Measurements from ENCODE around the gene B2M.
"Not testable (repeated sequence)": the region's sequence is repeated elsewhere in the genome, so short reads cannot be mapped to it uniquely, and the experiment has no call there.

B2M gene

DNA sequence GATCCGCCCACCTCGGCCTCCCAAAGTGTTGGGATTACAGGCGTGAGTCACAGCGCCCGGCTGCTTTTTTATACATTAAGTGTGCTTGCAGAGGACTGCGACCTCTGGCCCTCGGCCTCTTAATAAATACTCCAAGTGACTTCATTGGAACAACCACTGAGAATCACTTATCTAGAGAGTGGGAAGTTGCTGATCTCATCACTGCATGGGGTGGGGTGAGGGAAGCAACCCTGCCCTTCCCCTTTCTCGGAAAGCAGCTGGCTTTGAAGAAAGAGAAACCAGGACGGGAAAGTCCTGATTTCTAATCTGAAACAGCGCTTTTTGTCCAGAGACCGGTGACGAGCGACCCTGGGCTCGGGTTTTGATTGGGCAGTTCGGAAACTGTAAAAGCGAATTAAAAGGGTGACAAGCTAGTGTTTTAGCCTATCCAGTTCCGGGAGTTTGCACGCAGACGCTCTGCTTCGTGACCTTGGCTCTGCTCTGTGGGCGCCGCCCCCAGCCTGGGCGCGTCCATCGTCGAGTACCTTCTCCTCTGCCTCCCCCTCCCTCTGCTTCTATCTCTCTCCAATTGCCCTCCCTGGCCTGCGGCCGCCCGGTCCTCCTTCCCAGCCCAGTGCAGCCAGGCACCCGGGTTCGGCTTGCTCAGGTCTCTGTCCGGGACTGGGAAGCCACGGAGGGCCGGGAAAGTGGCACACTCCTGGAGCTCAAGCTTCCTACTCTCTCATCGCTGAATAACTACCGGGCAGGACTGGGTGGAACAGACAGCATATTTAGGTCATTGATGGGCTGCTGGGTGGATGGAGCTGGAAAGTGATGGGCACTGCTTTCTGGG, 17.5 kb downstream of the B2M start:
- H3K4me3 ChIP-seq (ENCODE audit: low read depth, low read length): peak overlapping the region; percentile 78
- TF ChIP-seq, protein P1, sequence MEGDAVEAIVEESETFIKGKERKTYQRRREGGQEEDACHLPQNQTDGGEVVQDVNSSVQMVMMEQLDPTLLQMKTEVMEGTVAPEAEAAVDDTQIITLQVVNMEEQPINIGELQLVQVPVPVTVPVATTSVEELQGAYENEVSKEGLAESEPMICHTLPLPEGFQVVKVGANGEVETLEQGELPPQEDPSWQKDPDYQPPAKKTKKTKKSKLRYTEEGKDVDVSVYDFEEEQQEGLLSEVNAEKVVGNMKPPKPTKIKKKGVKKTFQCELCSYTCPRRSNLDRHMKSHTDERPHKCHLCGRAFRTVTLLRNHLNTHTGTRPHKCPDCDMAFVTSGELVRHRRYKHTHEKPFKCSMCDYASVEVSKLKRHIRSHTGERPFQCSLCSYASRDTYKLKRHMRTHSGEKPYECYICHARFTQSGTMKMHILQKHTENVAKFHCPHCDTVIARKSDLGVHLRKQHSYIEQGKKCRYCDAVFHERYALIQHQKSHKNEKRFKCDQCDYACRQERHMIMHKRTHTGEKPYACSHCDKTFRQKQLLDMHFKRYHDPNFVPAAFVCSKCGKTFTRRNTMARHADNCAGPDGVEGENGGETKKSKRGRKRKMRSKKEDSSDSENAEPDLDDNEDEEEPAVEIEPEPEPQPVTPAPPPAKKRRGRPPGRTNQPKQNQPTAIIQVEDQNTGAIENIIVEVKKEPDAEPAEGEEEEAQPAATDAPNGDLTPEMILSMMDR (IDR thresholded peaks at IDR 0.05; ENCODE audit: borderline replicate concordance, insufficient read depth, low read depth, low read length): no peak

DNA sequence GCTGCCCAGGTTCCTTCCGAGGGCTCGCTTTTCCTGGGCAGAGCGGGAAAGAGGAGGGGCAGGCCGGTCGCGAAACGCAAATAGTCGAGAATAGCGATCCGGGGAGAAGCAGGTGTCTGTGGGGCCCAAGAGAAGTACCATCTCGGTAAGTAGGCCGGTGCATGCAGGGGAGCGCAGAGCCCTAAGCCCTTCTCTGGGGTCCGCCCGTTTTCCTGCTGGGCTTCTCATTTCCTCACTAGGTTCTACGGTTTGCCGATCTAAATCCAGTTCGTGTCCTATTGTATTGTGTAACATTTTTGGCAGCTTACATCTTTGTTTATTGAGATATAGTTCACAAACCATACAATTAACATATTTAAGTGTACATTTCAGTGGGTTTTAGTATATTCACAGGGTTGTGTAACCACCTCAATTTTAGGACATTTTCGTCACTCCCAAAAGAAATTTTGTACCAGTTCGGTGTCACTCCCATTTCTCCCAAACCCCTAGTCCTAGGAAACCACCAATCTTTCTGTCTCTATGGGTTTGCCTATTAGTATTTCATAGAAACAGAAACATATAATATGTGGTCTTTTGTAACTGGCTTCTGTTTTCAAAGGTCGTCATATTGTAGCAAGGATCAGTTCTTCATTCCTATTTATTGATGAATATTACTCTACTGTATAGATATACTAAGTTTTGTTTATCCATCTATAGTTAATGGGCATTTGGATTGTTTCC, 18.3 kb downstream of the B2M start:
- peak overlapping the region; percentile 78 for H3K4me3 ChIP-seq (ENCODE audit: low read depth, low read length)
- TF ChIP-seq, protein P1 (IDR thresholded peaks at IDR 0.05; ENCODE audit: borderline replicate concordance, insufficient read depth, low read depth, low read length): no peak

DNA sequence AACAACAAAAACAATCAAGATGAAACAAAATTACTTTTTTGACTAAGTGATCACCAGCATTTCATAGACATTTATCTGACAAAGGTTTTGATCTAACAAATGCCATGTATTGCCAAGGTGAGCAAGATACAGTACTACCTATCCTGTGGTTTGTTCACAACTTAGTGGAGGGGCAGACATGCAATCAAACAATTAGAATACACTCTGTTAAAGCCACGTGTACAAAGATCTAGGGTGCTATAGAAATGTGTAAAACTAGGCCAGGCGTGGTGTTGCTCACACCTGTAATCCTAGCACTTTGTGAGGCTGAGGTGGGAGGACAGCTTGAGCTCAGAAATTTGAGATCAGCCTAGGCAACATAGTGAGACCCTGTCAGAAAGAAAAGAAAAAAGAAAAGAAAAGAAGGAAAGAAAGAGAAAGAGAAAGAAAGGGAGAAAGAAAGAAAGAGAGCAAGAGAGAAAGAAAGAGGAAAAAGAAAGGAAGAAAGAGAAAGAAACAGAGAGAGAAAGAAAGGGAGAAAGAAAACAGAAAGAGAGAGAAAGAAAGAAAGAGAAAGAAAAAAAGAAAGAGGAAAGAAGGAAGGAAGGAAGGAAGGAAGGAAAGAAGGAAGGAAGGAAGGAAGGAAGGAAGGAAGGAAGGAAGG, 23.6 kb downstream of the B2M start:
- peak overlapping the region; percentile 45 for H3K4me3 ChIP-seq (ENCODE audit: low read depth, low read length)
- TF ChIP-seq, protein P1 (IDR thresholded peaks at IDR 0.05; ENCODE audit: borderline replicate concordance, insufficient read depth, low read depth, low read length): no peak

DNA sequence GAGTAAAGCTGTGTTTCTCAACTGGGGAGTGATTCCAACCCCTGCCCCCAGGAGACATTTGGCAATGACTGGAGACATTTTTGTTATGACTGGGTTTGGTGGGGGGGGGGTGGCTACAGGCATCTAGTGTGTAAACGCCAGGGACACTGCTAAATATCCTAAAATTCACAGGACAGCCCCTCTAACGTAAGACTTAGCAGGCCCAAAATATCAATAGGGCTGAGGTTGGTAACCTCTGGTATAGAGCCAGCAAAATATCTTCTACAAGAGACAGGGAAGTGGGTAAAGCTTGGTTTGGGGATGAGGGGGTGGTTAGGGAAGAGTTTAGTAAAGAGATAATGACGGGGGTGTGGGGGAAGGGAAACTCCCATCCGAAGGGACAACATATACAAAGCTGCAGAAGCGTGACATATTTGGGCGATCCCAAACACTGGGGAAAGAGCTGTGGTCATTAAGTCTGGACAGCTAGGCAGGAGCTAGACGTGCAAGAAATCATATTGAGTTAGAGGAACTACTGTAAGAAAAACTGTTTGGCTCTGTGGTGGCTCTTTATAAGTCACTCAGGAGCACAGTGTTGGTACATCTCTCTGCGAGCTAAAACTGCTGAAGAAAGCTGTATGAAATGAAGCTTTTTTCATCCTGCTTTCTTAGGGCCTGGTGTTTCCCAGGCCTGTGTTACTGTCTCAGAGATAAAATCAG, 24.3 kb downstream of the B2M start:
- peak overlapping the region; percentile 45 for H3K4me3 ChIP-seq (ENCODE audit: low read depth, low read length)
- TF ChIP-seq, protein P1 (IDR thresholded peaks at IDR 0.05; ENCODE audit: borderline replicate concordance, insufficient read depth, low read depth, low read length): no peak

DNA sequence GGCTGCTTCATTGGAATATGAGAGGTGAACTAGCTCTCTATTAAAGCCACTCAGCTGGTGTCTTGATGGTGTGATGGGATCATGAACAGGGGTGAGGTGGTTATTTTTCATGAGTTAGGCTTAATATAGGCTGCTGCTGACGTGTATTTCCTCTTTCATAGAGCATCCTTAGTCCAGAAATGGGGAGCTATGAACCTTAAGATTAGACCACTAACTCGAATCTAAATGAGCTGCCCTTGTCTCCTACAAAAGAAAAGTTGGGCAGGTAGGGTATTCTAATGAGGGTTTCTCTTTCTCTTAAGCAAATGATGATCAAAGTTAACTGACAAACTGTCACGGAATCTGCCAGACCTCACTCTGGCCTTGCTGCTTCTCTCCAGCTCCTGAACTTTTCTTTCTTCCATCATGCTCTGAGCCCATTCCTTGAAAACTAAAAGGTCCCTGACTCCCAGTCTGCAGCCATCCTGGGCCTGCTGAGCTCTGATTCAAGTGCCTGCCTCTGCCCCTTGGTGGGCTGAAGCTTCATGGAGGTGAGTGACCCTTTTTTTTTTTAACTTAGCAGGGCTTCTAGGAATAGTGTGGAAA, 25.0 kb downstream of the B2M start, which contains the start of gene TRIM69:
Gene TRIM69 (plus strand): TSS at position 348 of the 585 bp plus-strand sequence. CDS start 177 bp downstream, at position 525.
- peak within 1 kb of the TSS; percentile 45 for H3K4me3 ChIP-seq (ENCODE audit: low read depth, low read length)
- TF ChIP-seq, protein P1 (IDR thresholded peaks at IDR 0.05; ENCODE audit: borderline replicate concordance, insufficient read depth, low read depth, low read length): no peak

DNA sequence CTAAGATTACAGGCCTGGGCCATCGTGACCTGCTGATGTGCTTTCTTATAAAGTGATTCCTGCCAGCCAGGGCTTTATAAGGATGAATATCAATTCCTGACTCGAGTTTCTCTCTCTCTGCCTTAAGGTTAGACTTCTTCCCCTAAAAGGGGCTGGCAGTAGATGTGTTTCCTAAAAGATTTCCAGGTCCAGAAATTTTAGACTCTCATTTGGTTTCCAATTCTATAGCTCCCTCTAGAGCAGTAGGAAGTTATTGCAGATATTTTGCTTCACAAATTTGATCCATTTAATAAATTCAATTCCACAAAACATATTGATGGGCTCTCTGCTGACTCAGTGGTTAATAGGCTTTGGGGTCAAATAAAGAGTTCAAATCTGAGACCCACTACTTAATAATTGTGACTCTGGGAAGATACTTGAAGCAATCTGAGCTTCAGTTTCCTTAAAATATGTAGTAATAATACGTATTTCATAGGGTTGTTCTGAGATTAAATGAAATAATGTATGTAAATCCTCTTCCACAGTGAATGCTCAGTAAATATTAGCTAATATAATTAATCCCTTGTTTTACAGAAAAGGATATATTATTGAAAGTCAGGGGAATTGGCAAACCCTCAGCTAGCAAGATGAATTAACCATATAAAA, 27.1 kb downstream of the B2M start:
- TF ChIP-seq, protein P1 (IDR thresholded peaks at IDR 0.05; ENCODE audit: borderline replicate concordance, insufficient read depth, low read depth, low read length): peak; percentile 37; the same call in 1 of the 2 replicates
- no peak overlapping the region for H3K4me3 ChIP-seq (ENCODE audit: low read depth, low read length)

DNA sequence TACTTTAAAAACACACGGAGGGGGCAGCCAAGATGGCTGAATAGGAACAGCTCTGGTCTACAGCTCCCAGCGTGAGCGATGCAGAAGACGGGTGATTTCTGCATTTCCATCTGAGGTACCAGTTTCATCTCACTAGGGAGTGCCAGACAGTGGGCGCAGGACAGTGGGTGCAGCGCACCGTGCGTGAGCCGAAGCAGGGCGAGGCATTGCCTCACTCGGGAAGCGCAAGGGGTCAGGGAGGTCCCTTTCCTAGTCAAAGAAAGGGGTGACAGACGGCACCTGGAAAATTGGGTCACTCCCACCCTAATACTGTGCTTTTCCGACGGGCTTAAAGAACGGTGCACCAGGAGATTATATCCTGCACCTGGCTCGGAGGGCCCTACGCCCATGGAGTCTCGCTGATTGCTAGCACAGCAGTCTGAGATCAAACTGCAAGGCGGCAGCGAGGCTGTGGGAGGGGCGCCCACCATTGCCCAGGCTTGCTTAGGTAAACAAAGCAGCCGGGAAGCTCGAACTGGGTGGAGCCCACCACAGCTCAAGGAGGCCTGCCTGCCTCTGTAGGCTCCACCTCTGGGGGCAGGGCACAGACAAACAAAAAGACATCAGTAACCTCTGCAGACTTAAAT, 28.0 kb downstream of the B2M start:
- H3K4me3 ChIP-seq (ENCODE audit: low read depth, low read length): not testable (repeated sequence)

DNA sequence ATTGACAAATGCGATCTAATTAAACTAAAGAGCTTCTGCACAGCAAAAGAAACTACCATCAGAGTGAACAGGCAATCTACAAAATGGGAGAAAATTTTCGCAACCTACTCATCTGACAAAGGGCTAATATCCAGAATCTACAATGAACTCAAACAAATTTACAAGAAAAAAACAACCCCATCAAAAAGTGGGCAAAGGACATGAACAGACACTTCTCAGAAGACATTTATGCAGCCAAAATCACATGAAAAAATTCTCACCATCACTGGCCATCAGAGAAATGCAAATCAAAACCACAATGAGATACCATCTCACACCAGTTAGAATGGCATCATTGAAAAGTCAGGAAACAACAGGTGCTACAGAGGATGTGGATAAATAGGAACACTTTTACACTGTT, 32.1 kb downstream of the B2M start:
- H3K4me3 ChIP-seq (ENCODE audit: low read depth, low read length): not testable (repeated sequence)

Measured in GM12875 (cell line).